BLaER1 (cell line): ENCODE data around the gene ZNF544.

Experiments
- H3K27ac ChIP-seq: shearing (Covaris generic); formaldehyde crosslinking; 2 replicates; pipeline ENCODE4 v1.8.1; 2022
- H3K27me3 ChIP-seq: shearing (Covaris generic); formaldehyde crosslinking; 2 replicates; pipeline ENCODE4 v1.8.1; 2022
- H3K36me3 ChIP-seq: shearing (Covaris generic); formaldehyde crosslinking; 2 replicates; pipeline ENCODE4 v1.8.1; 2022
- H3K4me1 ChIP-seq: shearing (Covaris generic); formaldehyde crosslinking; 2 replicates; pipeline ENCODE4 v1.8.1; 2022
- H3K4me2 ChIP-seq: shearing (Covaris generic); formaldehyde crosslinking; 2 replicates; pipeline ENCODE4 v1.8.1; 2022
- H3K4me3 ChIP-seq: shearing (Covaris generic); formaldehyde crosslinking; 2 replicates; pipeline ENCODE4 v1.8.1; 2022
- H3K9ac ChIP-seq: shearing (Covaris generic); formaldehyde crosslinking; 2 replicates; pipeline ENCODE4 v1.8.1; 2022
- H3K9me3 ChIP-seq: shearing (Covaris generic); formaldehyde crosslinking; 2 replicates; pipeline ENCODE4 v1.8.1; 2022
- H4K20me1 ChIP-seq: shearing (Covaris generic); formaldehyde crosslinking; 2 replicates; pipeline ENCODE4 v1.8.1; 2022
- Cebpa-rat ChIP-seq: shearing (Covaris generic); IDR thresholded peaks from 2 replicates; pipeline ENCODE4 v1.8.1; 2022

The ZNF544 gene

GRCh38 chr19:58275564-58275963 lies 46.9 kb downstream of the ZNF544 start:
- Histone ChIP-seq H3K36me3 (peaks cover 75% of the 10 kb centered on the region), H3K27me3 (no peaks in the 10 kb centered on the region), H3K4me3 (no peak overlapping the region), H3K27ac (no peak overlapping the region), H3K9ac (no peak overlapping the region), H3K4me1 (peaks cover 27% of the 10 kb centered on the region), H3K4me2 (no peak overlapping the region), H3K9me3 (peaks cover 70% of the 10 kb centered on the region), H4K20me1 (no peaks in the 10 kb centered on the region)
- no peak for TF ChIP-seq Cebpa-rat

- H3K27ac ChIP-seq: no peak overlapping the region
- peaks cover 28% of the 10 kb centered on the region for H3K4me1 ChIP-seq
- peaks cover 75% of the 10 kb centered on the region for H3K36me3 ChIP-seq
- no peaks in the 10 kb centered on the region for H3K27me3 ChIP-seq
- H3K4me2 ChIP-seq: peak overlapping the region; percentile 77
- no peak overlapping the region for H3K9ac ChIP-seq
- peaks cover 70% of the 10 kb centered on the region for H3K9me3 ChIP-seq
- no peak for TF ChIP-seq Cebpa-rat
- H3K4me3 ChIP-seq: 0 out of 2 replicates have a peak overlapping the region, but pooled peaks have one; percentile 96
- no peaks in the 10 kb centered on the region; the same call in 1 of the 2 replicates for H4K20me1 ChIP-seq
Observed at GRCh38 chr19:58277197-58277596, 48.5 kb downstream of the ZNF544 start.

GRCh38 chr19:58277748-58278540 lies 49.2 kb downstream of the ZNF544 start:
- peak overlapping the region; percentile 97 for H3K9ac ChIP-seq
- H3K27ac ChIP-seq: peak overlapping the region; percentile 89

GRCh38 chr19:58278541-58279041 lies 49.9 kb downstream of the ZNF544 start, which contains the start of gene ZNF8:
TSS of gene ZNF8 (plus strand) at chr19:58278955. CDS start at chr19:58279082, 127 bp downstream.
- H3K9ac ChIP-seq: peak within 1 kb of the TSS; percentile 97
- peak within 1 kb of the TSS; percentile 96 for H3K4me3 ChIP-seq
- H3K4me1 ChIP-seq: peaks cover 28% of the 10 kb centered on the region
- peaks cover 75% of the 10 kb centered on the region for H3K36me3 ChIP-seq
- peaks cover 70% of the 10 kb centered on the region for H3K9me3 ChIP-seq
- H3K27ac ChIP-seq: peak within 1 kb of the TSS; percentile 95
- H3K4me2 ChIP-seq: peak within 1 kb of the TSS; percentile 94
- no peaks in the 10 kb centered on the region for H3K27me3 ChIP-seq
- no peak for TF ChIP-seq Cebpa-rat
- H4K20me1 ChIP-seq: no peaks in the 10 kb centered on the region; the same call in 1 of the 2 replicates

More at GRCh38 chr19:58277748-58278540, 49.2 kb downstream of the ZNF544 start:
- Histone ChIP-seq H3K9me3 (peaks cover 70% of the 10 kb centered on the region), H3K4me1 (peaks cover 28% of the 10 kb centered on the region), H3K27me3 (no peaks in the 10 kb centered on the region), H3K36me3 (peaks cover 75% of the 10 kb centered on the region), H4K20me1 (no peaks in the 10 kb centered on the region; the same call in 1 of the 2 replicates), H3K4me3 (peak overlapping the region; percentile 96), H3K4me2 (peak overlapping the region; percentile 77)
- no peak for TF ChIP-seq Cebpa-rat

GRCh38 chr19:58279042-58279924 lies 50.6 kb downstream of the ZNF544 start:
- Histone ChIP-seq H3K27ac (peak overlapping the region; percentile 95), H3K27me3 (no peaks in the 10 kb centered on the region), H4K20me1 (peaks cover 2% of the 10 kb centered on the region; the same call in 1 of the 2 replicates), H3K9ac (peak overlapping the region; percentile 97), H3K36me3 (peaks cover 75% of the 10 kb centered on the region), H3K9me3 (peaks cover 70% of the 10 kb centered on the region), H3K4me1 (peaks cover 28% of the 10 kb centered on the region), H3K4me3 (peak overlapping the region; percentile 96), H3K4me2 (peak overlapping the region; percentile 94)
- TF ChIP-seq Cebpa-rat: no peak

- peak overlapping the region; percentile 96 for H3K4me3 ChIP-seq
- H3K9ac ChIP-seq: peak overlapping the region; percentile 97; the same call in 1 of the 2 replicates
- peak overlapping the region; percentile 94 for H3K4me2 ChIP-seq
- no peak for TF ChIP-seq Cebpa-rat
- peaks cover 75% of the 10 kb centered on the region for H3K36me3 ChIP-seq
- H3K27ac ChIP-seq: no peak overlapping the region
- peaks cover 70% of the 10 kb centered on the region for H3K9me3 ChIP-seq
- H3K27me3 ChIP-seq: no peaks in the 10 kb centered on the region
- H4K20me1 ChIP-seq: peaks cover 8% of the 10 kb centered on the region; the same call in 1 of the 2 replicates
- peaks cover 28% of the 10 kb centered on the region for H3K4me1 ChIP-seq
Observed at GRCh38 chr19:58279925-58280316, 51.2 kb downstream of the ZNF544 start.

GRCh38 chr19:58284199-58284598 lies 55.5 kb downstream of the ZNF544 start:
- Histone ChIP-seq H3K4me2 (no peak overlapping the region), H3K27me3 (no peaks in the 10 kb centered on the region), H3K9me3 (peaks cover 94% of the 10 kb centered on the region), H3K9ac (no peak overlapping the region), H4K20me1 (peaks cover 19% of the 10 kb centered on the region; the same call in 1 of the 2 replicates), H3K36me3 (peaks cover 94% of the 10 kb centered on the region), H3K4me3 (no peak overlapping the region), H3K4me1 (peaks cover 14% of the 10 kb centered on the region; the same call in 1 of the 2 replicates), H3K27ac (no peak overlapping the region)
- no peak for TF ChIP-seq Cebpa-rat

- peaks cover 100% of the 10 kb centered on the region for H3K9me3 ChIP-seq
- no peaks in the 10 kb centered on the region for H3K27me3 ChIP-seq
- H3K36me3 ChIP-seq: peaks cover 100% of the 10 kb centered on the region
- no peak for TF ChIP-seq Cebpa-rat
- peaks cover 11% of the 10 kb centered on the region for H4K20me1 ChIP-seq
- H3K27ac ChIP-seq: no peak overlapping the region
- no peak overlapping the region for H3K4me2 ChIP-seq
- H3K9ac ChIP-seq: no peak overlapping the region
- no peaks in the 10 kb centered on the region for H3K4me1 ChIP-seq
- peak overlapping the region; percentile 22; the same call in 1 of the 2 replicates for H3K4me3 ChIP-seq
Observed at GRCh38 chr19:58291943-58292342, 63.2 kb downstream of the ZNF544 start.

- Histone ChIP-seq H3K36me3 (peaks cover 100% of the 10 kb centered on the region), H4K20me1 (peaks cover 32% of the 10 kb centered on the region), H3K9ac (no peak overlapping the region), H3K4me3 (peak overlapping the region; percentile 33), H3K27me3 (no peaks in the 10 kb centered on the region), H3K27ac (no peak overlapping the region), H3K9me3 (peaks cover 83% of the 10 kb centered on the region), H3K4me1 (no peaks in the 10 kb centered on the region), H3K4me2 (no peak overlapping the region)
- TF ChIP-seq Cebpa-rat: no peak
Observed at GRCh38 chr19:58294743-58295374, 66.1 kb downstream of the ZNF544 start.
